ENCODE results near the gene RRP7A.
"Not testable (repeated sequence)": the region's sequence is repeated elsewhere in the genome, so short reads cannot be mapped to it uniquely, and the experiment has no call there.

Gene RRP7A

DNA sequence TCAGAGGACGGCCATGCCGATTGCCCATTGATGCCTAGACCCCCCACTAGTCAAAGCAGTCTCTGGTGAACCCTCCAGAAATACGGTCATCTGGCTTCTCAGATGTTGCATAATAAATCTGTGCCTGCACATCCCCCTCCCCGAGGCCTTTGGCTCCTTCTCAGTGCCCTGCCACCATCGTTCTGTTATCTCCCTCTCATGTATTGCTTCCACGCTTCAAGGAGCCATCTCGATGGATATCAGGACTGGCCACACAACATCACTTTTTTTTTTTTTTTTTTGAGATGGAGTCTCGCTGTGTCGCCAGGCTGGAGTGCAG, 1.6 kb upstream of the RRP7A start:
- no peak overlapping the region for H3K4me3 Mint-ChIP-seq
- H3K27me3 Mint-ChIP-seq = no peaks in the 10 kb centered on the region
- peaks cover 24% of the 10 kb centered on the region for H3K36me3 Mint-ChIP-seq (ENCODE audit: low read depth)
- H3K9me3 Mint-ChIP-seq = no peaks in the 10 kb centered on the region
- no peak overlapping the region for H3K27ac Mint-ChIP-seq
- peaks cover 18% of the 10 kb centered on the region for H3K4me1 Mint-ChIP-seq (ENCODE audit: low read depth)
- DNase-seq = no peak

DNA sequence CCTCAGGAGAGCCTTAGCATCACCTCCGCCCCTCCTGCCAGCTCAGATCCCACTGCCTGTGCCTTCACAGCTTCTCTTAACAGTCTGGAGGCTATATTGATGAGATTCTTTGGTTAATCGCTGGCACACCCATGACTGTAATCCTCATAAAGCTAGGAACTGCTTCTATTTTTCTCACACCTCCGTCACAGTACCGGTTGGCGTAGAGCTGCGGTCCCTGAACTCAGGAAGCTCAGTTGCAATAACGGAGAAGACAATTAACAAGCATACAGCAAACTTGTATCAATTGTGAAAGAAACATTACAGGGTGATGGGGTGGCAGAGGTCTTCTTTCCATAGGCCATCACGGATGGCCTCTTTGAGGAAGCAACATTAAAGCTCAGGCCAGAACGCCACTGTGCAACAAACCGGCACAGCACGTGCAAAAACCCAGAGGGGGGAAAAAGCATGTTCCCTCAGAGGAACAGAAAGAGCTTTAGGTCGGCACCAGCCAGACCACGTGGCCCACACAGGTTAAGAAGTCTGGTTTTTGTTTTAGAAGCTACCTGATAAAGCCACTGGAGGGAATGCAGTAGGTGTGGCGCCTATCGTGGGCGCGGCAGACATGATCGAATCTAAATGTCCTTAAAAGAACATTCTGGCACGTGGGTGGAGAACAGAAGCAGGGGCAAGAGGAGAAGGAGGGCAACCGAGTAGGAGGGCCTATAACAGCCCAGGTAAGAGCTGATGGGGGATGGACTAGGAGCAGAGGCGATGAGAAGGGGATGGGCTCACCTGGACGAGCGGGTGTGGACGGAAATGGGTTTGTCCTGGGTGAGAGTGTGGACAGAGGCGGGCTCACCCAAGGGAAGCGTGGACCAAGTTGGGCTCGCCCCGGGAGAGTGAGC, 715 bp downstream of the RRP7A start:
- Mint-ChIP-seq H3K36me3 (ENCODE audit: low read depth) (peaks cover 39% of the 10 kb centered on the region), H3K4me3 (peak overlapping the region; percentile 93), H3K27ac (peak overlapping the region; percentile 96), H3K4me1 (ENCODE audit: low read depth) (peaks cover 18% of the 10 kb centered on the region)
- not testable (repeated sequence) for H3K27me3 Mint-ChIP-seq, DNase-seq, H3K9me3 Mint-ChIP-seq

DNA sequence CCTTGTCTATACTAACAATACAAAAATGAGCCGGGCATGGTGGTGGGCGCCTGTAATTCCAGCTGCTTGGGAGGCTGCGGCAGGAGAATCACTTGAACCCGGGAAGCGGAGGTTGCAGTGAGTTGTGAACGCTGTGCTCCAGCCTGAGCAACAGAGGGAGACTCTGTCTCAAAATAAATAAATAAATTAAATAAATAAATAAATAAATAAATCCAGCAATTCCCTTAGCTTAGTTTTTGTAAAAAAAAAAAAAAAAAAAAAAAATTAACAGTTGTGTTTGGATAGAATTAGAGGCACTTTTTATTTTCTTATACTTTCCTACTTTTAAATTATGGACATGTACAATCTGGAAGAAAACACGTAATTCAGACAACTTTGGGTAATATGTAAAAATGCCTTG, 2.5 kb downstream of the RRP7A start:
- Mint-ChIP-seq H3K4me3 (peak overlapping the region; percentile 72), H3K27ac (peak overlapping the region; percentile 82), H3K4me1 (ENCODE audit: low read depth) (peaks cover 18% of the 10 kb centered on the region), H3K36me3 (ENCODE audit: low read depth) (peaks cover 51% of the 10 kb centered on the region)
- H3K27me3 Mint-ChIP-seq, DNase-seq, H3K9me3 Mint-ChIP-seq: not testable (repeated sequence)

GRCh38 chr22:42515896-42516295, 3.7 kb downstream of the RRP7A start:
- H3K36me3 Mint-ChIP-seq (ENCODE audit: low read depth) = peaks cover 60% of the 10 kb centered on the region
- H3K27me3 Mint-ChIP-seq = no peaks in the 10 kb centered on the region
- no peaks in the 10 kb centered on the region for H3K9me3 Mint-ChIP-seq
- no peak for DNase-seq
- H3K4me3 Mint-ChIP-seq = no peak overlapping the region
- H3K27ac Mint-ChIP-seq = peak overlapping the region; percentile 76
- H3K4me1 Mint-ChIP-seq (ENCODE audit: low read depth) = peaks cover 17% of the 10 kb centered on the region

GRCh38 chr22:42515304-42515703, 4.3 kb downstream of the RRP7A start:
- H3K27me3 Mint-ChIP-seq, DNase-seq, H3K9me3 Mint-ChIP-seq, H3K4me3 Mint-ChIP-seq: not testable (repeated sequence)
- Mint-ChIP-seq H3K27ac (peak overlapping the region; percentile 63), H3K36me3 (ENCODE audit: low read depth) (peaks cover 64% of the 10 kb centered on the region), H3K4me1 (ENCODE audit: low read depth) (peaks cover 14% of the 10 kb centered on the region)

DNA sequence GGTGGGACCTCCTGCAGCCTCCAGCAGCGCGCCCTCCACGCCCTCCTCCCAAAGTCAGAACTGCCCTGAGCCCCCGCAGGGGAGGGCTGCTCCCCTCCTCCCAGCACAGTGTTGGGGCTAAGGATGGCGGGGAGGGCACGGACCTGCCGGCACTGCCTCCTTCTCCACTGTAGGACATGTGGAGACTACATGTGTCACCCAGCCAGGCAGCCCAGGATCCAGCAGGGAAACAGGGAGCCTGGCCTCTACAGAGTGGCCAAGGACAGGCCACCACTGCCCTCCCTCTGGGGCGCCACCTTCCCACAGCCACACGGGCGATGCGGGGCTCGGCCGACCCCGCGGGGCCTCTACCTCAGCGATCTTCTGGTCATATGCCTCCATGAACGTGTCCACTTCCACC, 5.3 kb downstream of the RRP7A start:
- H3K9me3 Mint-ChIP-seq; H3K27me3 Mint-ChIP-seq; DNase-seq; H3K4me1 Mint-ChIP-seq (ENCODE audit: low read depth); H3K4me3 Mint-ChIP-seq; H3K27ac Mint-ChIP-seq: not testable (repeated sequence)
- H3K36me3 Mint-ChIP-seq (ENCODE audit: low read depth) = peaks cover 64% of the 10 kb centered on the region

GRCh38 chr22:42512273-42512990, 7.2 kb downstream of the RRP7A start:
- DNase-seq; H3K4me1 Mint-ChIP-seq (ENCODE audit: low read depth); H3K27me3 Mint-ChIP-seq; H3K9me3 Mint-ChIP-seq; H3K4me3 Mint-ChIP-seq: not testable (repeated sequence)
- Mint-ChIP-seq H3K27ac (peak overlapping the region; percentile 47), H3K36me3 (ENCODE audit: low read depth) (peaks cover 51% of the 10 kb centered on the region)

DNA sequence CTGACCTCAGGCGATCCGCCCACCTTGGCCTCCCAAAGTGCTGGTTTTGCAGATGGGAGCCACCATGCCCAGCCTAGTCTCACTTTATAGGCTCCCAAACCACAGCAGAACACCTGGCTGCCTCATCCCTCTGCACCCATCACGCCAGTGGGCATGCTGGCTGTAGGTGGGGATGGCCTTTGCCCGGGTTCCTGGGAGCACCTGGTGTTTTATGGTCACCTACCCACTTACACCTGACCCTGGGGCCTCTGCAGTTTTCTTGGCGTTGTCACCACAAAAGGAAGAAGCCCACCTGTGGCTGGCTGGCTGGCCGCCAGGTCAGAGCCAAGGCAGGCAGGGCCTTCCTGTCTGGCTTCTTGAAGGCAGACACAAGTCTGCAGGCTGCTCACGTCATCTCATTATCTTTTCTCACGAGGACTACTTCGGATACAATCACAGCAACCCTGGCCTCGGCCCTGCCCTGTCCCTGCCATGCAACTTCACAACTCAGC, 8.2 kb downstream of the RRP7A start:
- peaks cover 43% of the 10 kb centered on the region for H3K36me3 Mint-ChIP-seq (ENCODE audit: low read depth)
- H3K9me3 Mint-ChIP-seq = no peaks in the 10 kb centered on the region
- no peaks in the 10 kb centered on the region for H3K4me1 Mint-ChIP-seq (ENCODE audit: low read depth)
- peak; percentile 39 for DNase-seq
- H3K4me3 Mint-ChIP-seq = no peak overlapping the region
- H3K27ac Mint-ChIP-seq = peak overlapping the region; percentile 50
- no peaks in the 10 kb centered on the region for H3K27me3 Mint-ChIP-seq

- peak; percentile 37 for DNase-seq
- Mint-ChIP-seq H3K9me3 (no peaks in the 10 kb centered on the region), H3K4me3 (no peak overlapping the region), H3K27ac (peak overlapping the region; percentile 44), H3K4me1 (ENCODE audit: low read depth) (no peaks in the 10 kb centered on the region), H3K27me3 (no peaks in the 10 kb centered on the region), H3K36me3 (ENCODE audit: low read depth) (peaks cover 30% of the 10 kb centered on the region)
These were observed 10.0 kb downstream of the RRP7A start for GRCh38 chr22:42509548-42509947.

- peak; percentile 46 for DNase-seq
- peaks cover 25% of the 10 kb centered on the region for H3K36me3 Mint-ChIP-seq (ENCODE audit: low read depth)
- not testable (repeated sequence) for H3K27ac Mint-ChIP-seq; H3K4me1 Mint-ChIP-seq (ENCODE audit: low read depth); H3K9me3 Mint-ChIP-seq; H3K27me3 Mint-ChIP-seq; H3K4me3 Mint-ChIP-seq
These were observed 10.6 kb downstream of the RRP7A start for GRCh38 chr22:42508975-42509364.

DNA sequence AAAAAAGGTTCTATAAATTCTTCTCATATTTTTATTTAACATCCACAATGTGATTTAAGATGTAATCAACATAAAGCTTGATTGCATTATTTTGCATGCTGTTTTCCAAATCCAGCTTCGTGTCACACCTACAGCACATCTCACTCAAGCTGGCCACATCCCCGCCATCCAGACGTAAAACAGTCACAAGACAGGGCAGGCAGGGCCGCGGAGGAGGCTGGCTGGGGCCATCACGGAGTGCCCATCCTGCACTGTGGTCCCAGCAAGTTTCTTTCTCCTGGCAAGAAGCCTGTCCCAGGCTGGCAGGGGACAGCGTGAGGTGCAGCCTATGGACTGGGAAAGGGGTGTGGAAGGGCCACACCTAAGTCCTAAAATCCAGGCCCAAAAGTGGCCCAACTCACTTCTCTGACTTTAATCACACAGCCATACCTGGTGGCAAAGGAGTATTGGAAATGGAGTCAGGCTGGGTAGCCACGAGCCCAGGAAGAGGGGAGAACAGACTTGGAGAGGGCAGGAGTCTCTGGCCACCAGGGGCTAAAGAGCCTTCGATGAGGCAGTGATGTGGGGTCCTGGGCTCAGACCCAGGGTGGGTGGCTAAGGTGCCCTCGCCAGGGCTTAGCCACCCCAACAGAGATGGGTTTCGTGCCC, 11.1 kb downstream of the RRP7A start:
- H3K36me3 Mint-ChIP-seq (ENCODE audit: low read depth) = peaks cover 21% of the 10 kb centered on the region
- not testable (repeated sequence) for H3K27me3 Mint-ChIP-seq; H3K9me3 Mint-ChIP-seq; H3K27ac Mint-ChIP-seq; H3K4me3 Mint-ChIP-seq; H3K4me1 Mint-ChIP-seq (ENCODE audit: low read depth)
- peak; percentile 44 for DNase-seq

DNA sequence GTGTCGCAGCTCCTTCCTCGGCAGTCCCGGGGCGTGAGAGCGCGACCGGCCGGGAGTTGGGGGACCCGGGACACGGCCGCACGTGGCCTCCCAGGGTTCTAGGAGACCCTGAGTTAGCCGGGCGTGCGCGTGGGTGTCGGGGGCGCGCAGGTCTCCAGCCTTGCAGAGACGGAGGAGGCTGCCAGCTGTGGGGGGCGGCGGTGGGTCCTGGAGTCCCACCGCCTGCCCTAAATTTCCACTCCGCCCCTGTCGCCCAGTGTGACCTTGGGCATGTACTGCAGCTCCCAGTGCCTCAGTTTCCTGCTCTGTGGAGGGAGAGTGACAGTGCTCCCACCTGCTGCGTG, 18.8 kb downstream of the RRP7A start:
- H3K36me3 Mint-ChIP-seq (ENCODE audit: low read depth) = no peaks in the 10 kb centered on the region
- peaks cover 13% of the 10 kb centered on the region for H3K4me1 Mint-ChIP-seq (ENCODE audit: low read depth)
- H3K27ac Mint-ChIP-seq = no peak overlapping the region
- no peaks in the 10 kb centered on the region for H3K9me3 Mint-ChIP-seq
- no peak for DNase-seq
- H3K27me3 Mint-ChIP-seq = no peaks in the 10 kb centered on the region
- H3K4me3 Mint-ChIP-seq = no peak overlapping the region

- no peak overlapping the region for H3K27ac Mint-ChIP-seq
- H3K4me1 Mint-ChIP-seq (ENCODE audit: low read depth) = peaks cover 13% of the 10 kb centered on the region
These were observed 19.3 kb downstream of the RRP7A start for GRCh38 chr22:42500161-42500835.

GRCh38 chr22:42499773-42500160, 19.8 kb downstream of the RRP7A start:
- Mint-ChIP-seq H3K4me1 (ENCODE audit: low read depth) (peaks cover 13% of the 10 kb centered on the region), H3K4me3 (peak overlapping the region; percentile 31)
- H3K27me3 Mint-ChIP-seq; H3K36me3 Mint-ChIP-seq (ENCODE audit: low read depth); H3K9me3 Mint-ChIP-seq; DNase-seq; H3K27ac Mint-ChIP-seq: not testable (repeated sequence)

More at GRCh38 chr22:42500161-42500835, 19.3 kb downstream of the RRP7A start:
- H3K9me3 Mint-ChIP-seq = no peaks in the 10 kb centered on the region
- no peaks in the 10 kb centered on the region for H3K27me3 Mint-ChIP-seq
- H3K36me3 Mint-ChIP-seq (ENCODE audit: low read depth) = no peaks in the 10 kb centered on the region
- peak; percentile 90 for DNase-seq
- peak overlapping the region; percentile 31 for H3K4me3 Mint-ChIP-seq

Data from activated T-cell treated with anti-CD3 and anti-CD28 coated beads, Interleukin-2, amount 50 U/mL, for 24 hours (primary cell).